ENCODE results near the gene CBFA2T3.

Gene CBFA2T3

DNA sequence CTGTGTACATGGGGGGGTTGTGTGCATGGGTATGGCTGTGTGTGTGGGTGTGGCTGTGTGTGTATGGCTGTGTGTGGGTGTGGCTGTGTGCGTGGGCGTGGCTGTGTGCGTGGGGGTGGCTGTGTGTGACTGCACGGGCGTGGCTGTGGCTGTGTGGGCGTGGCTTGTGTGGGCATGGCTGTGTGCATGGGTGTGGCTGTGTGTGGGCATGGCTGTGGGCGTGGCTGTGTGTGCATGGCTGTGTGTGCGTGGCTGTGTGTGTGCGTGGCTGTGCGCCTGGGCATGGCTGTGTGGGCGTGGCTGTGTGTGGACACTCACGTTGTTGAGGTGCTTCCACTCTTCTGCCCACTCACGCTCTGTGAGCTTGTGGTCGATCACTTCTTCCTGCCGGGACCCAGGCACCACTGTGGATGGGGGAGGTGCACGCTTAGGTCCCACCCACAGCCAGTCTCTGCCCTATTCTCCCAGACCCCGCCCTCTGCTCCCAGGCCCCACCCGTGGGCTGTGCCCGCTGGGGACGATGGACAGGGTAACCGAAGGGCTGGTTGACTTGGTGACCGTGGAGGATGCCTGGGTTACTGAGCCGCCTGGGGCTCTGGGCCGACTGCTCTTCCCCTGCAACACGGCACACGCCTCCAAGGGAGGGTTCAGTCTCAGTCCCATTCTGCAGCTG, 94.5 kb downstream of the CBFA2T3 start:
- Histone ChIP-seq H3K4me3 (no peak overlapping the region), H3K9ac (no peak overlapping the region), H3K36me3 (peaks cover 5 to 91% (median 59%) of the 10 kb centered on the region in 11 experiments; a peak in 21 of 22 replicates), H3K9me3 (replicated peaks in 1 of 11) (no peaks in the 10 kb centered on the region), H4K20me1 (peaks cover 12 to 87% (median 25%) of the 10 kb centered on the region in 11 experiments; a peak in 16 of 22 replicates), H3K4me2 (peak overlapping the region in 7 of 11 experiments; percentile 26 to 91 (median 43); a peak in 11 of 22 replicates), H3K4me1 (peaks cover 20 to 93% (median 78%) of the 10 kb centered on the region in 10 experiments), H3K27me3 (no peaks in the 10 kb centered on the region), H3K27ac (peak overlapping the region in 2 of 11 experiments; percentile 33 to 45; a peak in 2 of 22 replicates)
- TF ChIP-seq Cebpa-rat (IDR thresholded peaks at IDR 0.05), result no peak

DNA sequence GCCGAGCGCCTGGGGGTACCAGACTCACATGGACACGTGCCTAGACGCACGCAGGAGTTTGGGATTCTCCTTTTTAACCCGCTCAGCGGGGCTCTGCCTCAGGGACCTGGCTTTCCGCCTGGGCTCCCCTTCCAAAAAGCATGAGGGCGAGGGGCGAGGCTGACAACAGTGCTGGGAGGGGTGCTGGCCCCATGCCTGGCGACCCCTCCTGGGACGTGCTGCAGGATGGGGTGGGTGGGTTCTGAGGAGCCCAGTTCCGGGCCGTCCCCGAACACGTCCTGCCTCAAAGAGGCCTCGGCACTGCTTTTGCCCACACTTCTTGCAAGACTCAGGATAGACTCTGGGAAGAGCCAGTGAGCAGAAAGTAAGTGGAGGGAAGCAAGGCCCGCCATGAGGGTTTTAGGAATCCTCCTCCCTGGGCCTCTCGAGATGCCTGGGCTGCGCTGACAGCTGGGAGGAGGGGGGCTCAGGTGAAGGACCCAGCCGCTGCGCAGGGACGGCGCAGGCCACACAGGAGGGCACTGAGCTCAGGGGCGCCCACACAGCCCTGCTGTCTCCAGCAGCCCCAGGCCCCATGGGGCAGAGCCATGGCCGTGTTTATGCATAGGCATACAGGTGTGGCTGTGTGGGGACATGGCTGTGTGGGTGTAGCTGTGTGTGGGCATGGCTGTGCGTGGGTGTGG, 95.2 kb downstream of the CBFA2T3 start:
- H3K9me3 ChIP-seq (replicated peaks in 1 of 11), result no peaks in the 10 kb centered on the region
- H3K4me2 ChIP-seq, result peak overlapping the region in 10 of 11 experiments; percentile 11 to 91 (median 40); a peak in 15 of 22 replicates
- 0 out of 22 replicates have a peak overlapping the region, but pooled peaks of 1 of the 11 experiments have one; percentile 13 for H3K9ac ChIP-seq
- H3K4me1 ChIP-seq, result peaks cover 13 to 90% (median 73%) of the 10 kb centered on the region in 10 experiments
- no peaks in the 10 kb centered on the region for H3K27me3 ChIP-seq
- TF ChIP-seq Cebpa-rat (IDR thresholded peaks at IDR 0.05), result no peak
- peaks cover 6 to 96% (median 64%) of the 10 kb centered on the region in 11 experiments; a peak in 21 of 22 replicates for H3K36me3 ChIP-seq
- H3K27ac ChIP-seq, result no peak overlapping the region
- H4K20me1 ChIP-seq, result peaks cover 6 to 85% (median 18%) of the 10 kb centered on the region in 11 experiments; a peak in 16 of 22 replicates
- H3K4me3 ChIP-seq, result no peak overlapping the region

GRCh38 chr16:88881007-88881615, 95.9 kb downstream of the CBFA2T3 start:
- Histone ChIP-seq H3K9me3 (replicated peaks in 1 of 11) (no peaks in the 10 kb centered on the region), H3K27me3 (no peaks in the 10 kb centered on the region), H3K36me3 (peaks cover 9 to 96% (median 71%) of the 10 kb centered on the region in 11 experiments; a peak in 21 of 22 replicates), H3K4me3 (no peak overlapping the region), H3K9ac (peak overlapping the region in 3 of 11 experiments; percentile 33 to 46 (median 44); a peak in 4 of 22 replicates), H3K27ac (peak overlapping the region in 3 of 11 experiments; percentile 21 to 28 (median 28); a peak in 3 of 22 replicates), H3K4me1 (peaks cover 12 to 83% (median 66%) of the 10 kb centered on the region in 10 experiments), H3K4me2 (peak overlapping the region in 8 of 11 experiments; percentile 10 to 45 (median 40); a peak in 13 of 22 replicates), H4K20me1 (peaks cover 0 to 79% (median 13%) of the 10 kb centered on the region in 11 experiments; a peak in 14 of 22 replicates)
- no peak for TF ChIP-seq Cebpa-rat (IDR thresholded peaks at IDR 0.05)

DNA sequence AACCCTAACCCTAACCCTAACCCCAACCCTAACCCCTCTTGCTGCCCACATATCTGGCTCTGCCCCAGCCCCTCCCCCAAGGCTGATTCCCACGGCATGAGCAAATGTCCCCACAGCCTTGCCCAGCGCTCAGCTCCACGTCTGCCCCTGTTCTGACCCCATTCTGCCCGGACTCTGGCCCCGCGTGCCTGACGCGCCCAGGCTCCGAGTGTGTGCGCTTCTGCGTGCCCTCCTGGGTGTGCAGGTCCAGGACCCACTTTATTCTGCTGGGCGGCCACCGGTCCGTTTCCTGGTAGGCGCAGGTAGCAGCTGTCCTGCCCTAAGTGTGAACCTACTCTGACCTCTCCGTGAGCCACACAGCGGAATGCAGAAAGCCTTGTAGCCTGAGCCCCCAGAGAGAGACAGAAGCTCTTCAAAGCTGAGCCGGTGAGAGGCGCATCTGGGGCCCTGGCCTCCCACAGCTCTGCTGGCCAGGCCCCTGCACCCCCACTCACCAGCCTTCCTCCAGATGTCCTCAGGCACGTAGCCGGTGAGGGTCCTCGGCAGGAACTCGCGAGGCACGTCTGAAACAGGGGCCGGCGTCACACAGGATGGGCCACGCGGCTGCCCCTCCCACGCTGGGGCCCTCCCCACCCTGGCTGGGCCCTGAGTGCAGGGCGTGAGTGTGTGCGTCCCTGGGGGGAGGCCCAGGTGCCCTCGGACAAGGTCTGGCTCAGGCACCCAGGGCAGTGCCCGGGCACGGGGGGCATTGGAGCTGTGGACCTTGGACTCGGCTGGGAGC, 96.6 kb downstream of the CBFA2T3 start:
- H4K20me1 ChIP-seq, result peaks cover 0 to 72% (median 13%) of the 10 kb centered on the region in 11 experiments; a peak in 12 of 22 replicates
- H3K9ac ChIP-seq, result peak overlapping the region in 3 of 11 experiments; percentile 33 to 46 (median 44); a peak in 4 of 22 replicates
- peaks cover 9 to 96% (median 65%) of the 10 kb centered on the region in 11 experiments; a peak in 21 of 22 replicates for H3K36me3 ChIP-seq
- H3K4me3 ChIP-seq, result no peak overlapping the region
- H3K4me1 ChIP-seq, result peaks cover 12 to 76% (median 59%) of the 10 kb centered on the region in 10 experiments
- H3K4me2 ChIP-seq, result peak overlapping the region in 8 of 11 experiments; percentile 10 to 45 (median 40); a peak in 13 of 22 replicates
- no peak for TF ChIP-seq Cebpa-rat (IDR thresholded peaks at IDR 0.05)
- peak overlapping the region in 3 of 11 experiments; percentile 21 to 28 (median 28); a peak in 4 of 22 replicates for H3K27ac ChIP-seq
- no peaks in the 10 kb centered on the region for H3K9me3 ChIP-seq (replicated peaks in 1 of 11)
- no peaks in the 10 kb centered on the region for H3K27me3 ChIP-seq

- no peak for TF ChIP-seq Cebpa-rat (IDR thresholded peaks at IDR 0.05)
- peaks cover 12 to 69% (median 52%) of the 10 kb centered on the region in 10 experiments for H3K4me1 ChIP-seq
- H3K36me3 ChIP-seq, result peaks cover 7 to 91% (median 59%) of the 10 kb centered on the region in 11 experiments; a peak in 21 of 22 replicates
- H3K9me3 ChIP-seq (replicated peaks in 1 of 11), result no peaks in the 10 kb centered on the region
- H4K20me1 ChIP-seq, result peaks cover 0 to 70% (median 12%) of the 10 kb centered on the region in 11 experiments; a peak in 11 of 22 replicates
- H3K27me3 ChIP-seq, result no peaks in the 10 kb centered on the region
- H3K4me3 ChIP-seq, result no peak overlapping the region
- 0 out of 22 replicates have a peak overlapping the region, but pooled peaks of 1 of the 11 experiments have one; percentile 28 for H3K27ac ChIP-seq
- H3K9ac ChIP-seq, result no peak overlapping the region
- H3K4me2 ChIP-seq, result no peak overlapping the region
Observed at GRCh38 chr16:88879788-88880055, 97.3 kb downstream of the CBFA2T3 start.

- H3K9ac ChIP-seq, result no peak overlapping the region
- no peaks in the 10 kb centered on the region for H3K9me3 ChIP-seq (replicated peaks in 1 of 11)
- H4K20me1 ChIP-seq, result peaks cover 0 to 67% (median 12%) of the 10 kb centered on the region in 11 experiments; a peak in 10 of 22 replicates
- no peak for TF ChIP-seq Cebpa-rat (IDR thresholded peaks at IDR 0.05)
- no peak overlapping the region for H3K4me3 ChIP-seq
- H3K27me3 ChIP-seq, result no peaks in the 10 kb centered on the region
- H3K4me1 ChIP-seq, result peaks cover 12 to 64% (median 47%) of the 10 kb centered on the region in 10 experiments
- no peak overlapping the region for H3K27ac ChIP-seq
- peaks cover 4 to 89% (median 53%) of the 10 kb centered on the region in 11 experiments; a peak in 20 of 22 replicates for H3K36me3 ChIP-seq
- H3K4me2 ChIP-seq, result no peak overlapping the region
Observed at GRCh38 chr16:88878967-88879787, 97.8 kb downstream of the CBFA2T3 start.

- H3K4me3 ChIP-seq, result no peak overlapping the region
- peak overlapping the region in 2 of 11 experiments; percentile 17 to 23; a peak in 1 of 22 replicates for H3K9ac ChIP-seq
- H3K27ac ChIP-seq, result no peak overlapping the region; a peak in 1 of 22 replicates
- peaks cover 12 to 57% (median 42%) of the 10 kb centered on the region in 10 experiments for H3K4me1 ChIP-seq
- TF ChIP-seq Cebpa-rat (IDR thresholded peaks at IDR 0.05), result no peak
- no peaks in the 10 kb centered on the region for H3K9me3 ChIP-seq (replicated peaks in 1 of 11)
- H3K4me2 ChIP-seq, result peak overlapping the region in 5 of 11 experiments; percentile 12 to 29 (median 21); a peak in 5 of 22 replicates
- peaks cover 0 to 67% (median 15%) of the 10 kb centered on the region in 11 experiments; a peak in 8 of 22 replicates for H4K20me1 ChIP-seq
- no peaks in the 10 kb centered on the region for H3K27me3 ChIP-seq
- H3K36me3 ChIP-seq, result peaks cover 4 to 83% (median 49%) of the 10 kb centered on the region in 11 experiments; a peak in 20 of 22 replicates
Observed at GRCh38 chr16:88878356-88878755, 98.7 kb downstream of the CBFA2T3 start.

Measured in BLaER1 treated with 17β-estradiol and CSF1 and Interleukin-3, amounts not matched to agents 10 nM and 100 nM (cell line).